ENCODE results near the gene FBXL16.
A peak's percentile ranks its signal among the peaks of the same experiment; 100 is the strongest.
"Not testable (repeated sequence)": the region's sequence is repeated elsewhere in the genome, so short reads cannot be mapped to it uniquely, and the experiment has no call there.

The FBXL16 gene

DNA sequence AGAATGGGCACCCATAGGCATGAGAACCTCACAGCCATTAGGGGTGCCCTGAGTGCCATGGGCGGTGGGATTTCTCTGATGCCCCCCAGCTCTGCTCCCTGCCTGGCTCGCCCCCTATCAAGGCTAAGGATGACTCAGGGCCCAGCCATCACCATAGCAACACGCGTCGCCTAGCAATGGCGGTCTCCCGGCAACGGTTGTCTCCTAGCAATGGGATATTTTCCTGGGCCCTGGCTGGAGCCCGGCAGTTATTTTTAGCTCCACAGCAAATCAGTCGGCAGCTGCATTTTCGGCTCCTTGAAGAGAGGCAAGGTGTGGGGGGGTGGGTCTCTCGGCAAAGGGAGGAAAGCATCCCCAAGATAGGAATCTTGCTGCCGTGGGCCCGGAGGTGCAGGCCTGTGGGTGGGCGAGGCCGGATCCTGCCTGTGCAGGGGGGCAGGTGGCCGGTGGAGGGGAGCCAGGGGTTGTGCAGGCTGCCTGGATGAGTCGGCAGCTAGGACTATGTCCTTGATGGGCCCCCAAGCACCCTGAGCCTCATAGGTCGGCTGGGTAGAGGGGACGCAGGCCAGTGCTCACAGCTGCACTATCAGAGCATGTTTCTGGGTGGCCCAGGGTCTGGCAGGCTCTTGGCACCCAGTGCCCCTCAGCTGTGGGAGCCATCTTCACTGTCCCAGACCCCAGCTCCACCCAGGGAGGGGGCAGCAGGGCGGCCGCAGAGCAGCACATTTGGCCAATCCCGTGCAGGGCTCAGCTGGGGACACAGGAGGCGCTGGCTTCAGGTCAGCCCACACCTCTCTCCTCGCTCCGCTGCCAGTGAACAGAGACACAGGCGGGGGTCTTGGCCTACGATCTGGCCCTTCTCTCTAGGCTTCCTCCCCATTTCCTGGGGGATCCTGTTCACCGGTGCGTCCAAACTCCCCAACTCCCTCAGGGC, 4.2 kb upstream of the FBXL16 start:
- peak; percentile 93 to 96 for DNase-seq

DNA sequence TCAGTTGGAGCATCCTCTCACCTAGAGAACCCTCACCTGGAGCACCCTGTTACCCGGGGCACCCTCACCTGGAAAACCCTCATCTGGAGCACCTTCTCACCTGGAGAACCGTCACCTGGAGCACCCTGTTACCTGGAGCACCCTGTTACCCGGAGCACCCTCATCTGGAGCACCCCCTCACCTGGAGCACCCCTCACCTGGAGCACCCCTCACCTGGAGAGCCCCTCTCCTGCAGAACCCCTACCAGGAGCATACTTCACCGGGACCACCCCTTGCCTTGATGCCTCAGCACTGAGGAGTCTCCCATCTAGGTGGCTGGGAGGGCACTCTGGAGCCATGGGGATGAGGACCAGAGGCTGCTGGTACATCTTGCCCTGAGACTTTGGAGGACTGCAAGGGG, 3.4 kb upstream of the FBXL16 start:
- DNase-seq = no peak

DNA sequence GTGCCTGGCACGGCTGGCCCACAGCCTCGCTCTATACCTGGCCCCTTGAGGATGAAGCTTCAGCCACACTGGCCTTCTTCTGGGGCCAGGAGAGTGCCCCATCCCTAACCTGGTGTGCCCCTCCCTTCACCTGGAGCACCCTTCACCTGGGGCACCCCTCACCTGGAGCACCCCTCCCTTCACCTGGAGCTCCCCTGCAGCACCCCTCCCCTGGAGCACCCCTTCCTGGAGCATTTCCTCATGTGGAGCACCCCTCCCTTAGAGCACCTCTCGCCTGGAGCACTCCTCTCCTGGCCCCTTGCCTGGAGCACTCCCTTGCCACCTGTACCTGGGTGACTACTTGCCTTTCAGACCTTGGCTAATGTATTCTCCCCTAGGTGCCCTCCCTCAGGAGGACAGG, 2.4 kb upstream of the FBXL16 start:
- no peak for DNase-seq

GRCh38 chr16:707062-707538, 1.5 kb upstream of the FBXL16 start:
- DNase-seq = no peak

DNA sequence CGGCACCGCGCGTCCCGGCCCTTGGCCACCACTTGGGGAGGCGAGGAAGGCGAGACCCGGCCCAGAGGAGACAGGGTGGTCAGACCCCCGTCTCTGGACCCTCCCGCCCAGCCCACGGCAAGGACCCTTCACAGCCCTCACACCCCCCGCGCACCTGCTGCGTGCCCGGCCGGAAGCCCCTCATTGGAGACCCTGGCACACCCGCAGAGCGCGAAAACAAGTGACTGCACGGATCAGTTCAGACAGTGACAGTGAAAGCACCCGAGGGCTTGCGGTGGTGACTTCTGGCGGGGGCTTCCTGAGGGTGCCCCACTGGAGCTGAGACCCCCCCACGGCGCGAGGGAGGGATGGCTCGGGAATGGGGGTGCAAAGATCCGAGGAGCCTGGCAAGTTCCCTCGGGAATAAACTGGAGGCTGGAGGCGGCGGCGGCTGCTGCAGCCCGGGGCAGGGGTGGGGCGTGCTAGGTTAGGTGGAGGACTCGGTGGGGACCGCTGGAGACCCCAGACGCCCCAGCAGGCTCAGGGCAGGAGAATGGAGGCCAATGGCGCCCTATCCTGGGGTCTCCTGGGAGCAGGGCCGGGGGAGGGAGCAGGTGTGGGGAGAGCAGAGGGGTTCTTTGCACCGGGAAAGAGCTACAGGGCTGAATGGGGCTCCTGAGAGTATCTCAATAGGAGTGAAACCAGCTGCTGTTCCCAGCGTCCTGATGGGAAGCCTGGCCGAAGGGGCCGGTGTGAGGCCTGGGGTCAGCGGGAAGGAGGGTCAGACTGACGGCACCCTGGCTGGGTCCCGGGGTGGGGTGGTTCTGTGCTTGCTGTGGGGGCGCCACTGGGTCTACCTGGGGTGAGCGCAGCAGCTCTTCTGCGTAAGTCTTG, 824 bp upstream of the FBXL16 start:
- DNase-seq = no peak

DNA sequence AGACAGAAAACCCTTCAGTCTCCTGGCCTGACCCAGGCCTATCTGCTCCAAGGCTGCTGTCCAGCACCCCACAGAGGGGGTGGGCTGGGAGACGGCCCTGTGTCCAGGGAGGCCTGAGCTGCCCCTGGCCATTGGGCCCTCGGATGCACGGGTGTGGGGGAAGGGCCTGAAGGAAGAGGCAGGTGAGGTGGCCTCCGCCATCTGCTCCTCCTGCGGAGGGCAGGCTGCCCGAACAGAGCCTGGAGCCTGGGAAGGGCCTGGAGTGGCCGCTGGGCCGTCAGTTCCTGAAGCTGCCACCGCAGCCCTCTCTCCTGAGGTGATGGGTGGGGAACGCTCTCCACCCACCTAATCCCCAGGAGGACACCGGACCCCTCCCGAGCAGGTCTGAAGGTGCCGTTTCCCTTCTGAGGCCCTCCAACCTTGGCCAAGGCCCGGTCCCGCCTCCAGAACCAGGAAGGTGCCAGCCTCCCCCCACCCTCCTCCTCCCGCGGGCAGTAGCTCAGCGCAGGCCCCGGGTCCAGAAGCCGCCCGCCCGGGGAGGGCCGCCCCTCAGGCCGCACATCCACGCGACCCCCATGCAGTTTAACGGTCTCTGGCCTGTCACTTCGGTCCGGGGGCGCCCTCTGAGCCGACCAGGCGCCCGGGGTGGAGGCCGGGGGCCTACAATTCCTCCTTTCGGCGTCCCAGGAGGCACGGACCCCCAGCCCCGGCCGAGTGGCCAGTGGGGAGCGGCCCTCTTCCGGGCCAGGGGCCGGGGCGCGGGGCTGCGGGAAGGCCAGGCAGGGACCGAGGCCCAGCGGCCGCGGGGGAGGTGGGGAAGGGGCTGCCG, 835 bp downstream of the FBXL16 start:
- DNase-seq = no peak

GRCh38 chr16:704047-704446, 1.6 kb downstream of the FBXL16 start:
- DNase-seq = no peak

DNA sequence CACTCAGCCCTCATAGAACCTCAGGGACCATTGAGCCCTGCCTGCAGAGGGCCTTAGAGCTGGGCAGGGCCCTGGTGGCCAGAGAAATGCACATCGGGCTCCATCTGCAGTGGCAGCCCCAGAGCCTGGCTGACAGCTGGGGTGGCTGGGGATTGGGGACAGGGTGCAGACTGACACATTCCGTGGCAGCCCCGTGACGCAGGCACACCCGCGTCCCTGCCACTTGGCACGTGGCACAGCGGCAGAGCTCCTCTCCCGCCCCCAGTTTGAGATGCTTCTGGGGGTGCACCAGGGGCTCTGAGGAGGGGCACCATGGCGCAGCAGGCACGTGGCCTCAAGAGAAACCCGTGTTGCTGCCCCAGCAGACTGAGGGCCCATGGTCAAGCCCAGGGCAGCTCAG, 2.2 kb downstream of the FBXL16 start:
- no peak for DNase-seq

- no peak for DNase-seq
Observed at GRCh38 chr16:702341-702740, 3.3 kb downstream of the FBXL16 start.

- no peak for DNase-seq
Observed at GRCh38 chr16:700684-701584, 4.7 kb downstream of the FBXL16 start.

- DNase-seq = no peak
Observed at GRCh38 chr16:698911-699671, 6.5 kb downstream of the FBXL16 start.

DNA sequence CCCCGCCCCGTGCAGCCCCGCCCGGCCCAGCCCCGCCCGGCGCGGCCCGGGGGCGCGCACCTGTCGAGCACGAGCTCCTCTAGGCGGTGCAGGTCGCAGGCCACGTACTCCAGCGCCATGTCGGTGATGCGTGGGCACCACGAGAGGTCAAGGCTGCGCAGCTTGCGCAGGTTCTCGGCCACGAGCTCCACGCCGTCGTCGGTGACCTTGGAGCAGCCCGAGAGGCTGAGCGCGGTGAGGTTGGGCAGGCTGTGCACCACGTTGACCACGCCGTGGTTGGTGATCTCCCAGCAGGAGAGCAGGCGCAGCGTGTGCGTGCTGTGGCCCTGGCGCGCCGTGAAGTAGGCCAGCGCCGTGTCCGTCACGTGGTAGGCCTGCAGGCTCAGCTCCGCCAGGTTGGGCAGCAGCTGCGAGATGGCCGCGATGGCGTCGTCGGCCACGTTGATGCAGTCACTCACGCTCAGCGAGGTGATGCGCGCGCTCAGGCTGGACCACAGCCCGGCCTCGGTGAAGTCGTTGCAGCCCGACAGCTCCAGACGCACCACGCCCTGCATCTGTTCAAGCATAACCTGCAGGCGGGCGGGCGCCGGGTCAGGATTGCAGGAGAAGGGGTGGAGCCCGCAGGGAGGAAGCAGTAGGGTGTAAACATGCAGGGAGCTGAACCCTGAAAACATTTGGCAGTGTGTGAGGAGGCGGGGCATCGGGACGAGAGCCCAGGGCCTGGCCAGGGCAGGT, 10.1 kb downstream of the FBXL16 start:
- peak; percentile 71 to 80 for DNase-seq

- no peak for DNase-seq
Observed at GRCh38 chr16:694863-695354, 10.7 kb downstream of the FBXL16 start.

DNA sequence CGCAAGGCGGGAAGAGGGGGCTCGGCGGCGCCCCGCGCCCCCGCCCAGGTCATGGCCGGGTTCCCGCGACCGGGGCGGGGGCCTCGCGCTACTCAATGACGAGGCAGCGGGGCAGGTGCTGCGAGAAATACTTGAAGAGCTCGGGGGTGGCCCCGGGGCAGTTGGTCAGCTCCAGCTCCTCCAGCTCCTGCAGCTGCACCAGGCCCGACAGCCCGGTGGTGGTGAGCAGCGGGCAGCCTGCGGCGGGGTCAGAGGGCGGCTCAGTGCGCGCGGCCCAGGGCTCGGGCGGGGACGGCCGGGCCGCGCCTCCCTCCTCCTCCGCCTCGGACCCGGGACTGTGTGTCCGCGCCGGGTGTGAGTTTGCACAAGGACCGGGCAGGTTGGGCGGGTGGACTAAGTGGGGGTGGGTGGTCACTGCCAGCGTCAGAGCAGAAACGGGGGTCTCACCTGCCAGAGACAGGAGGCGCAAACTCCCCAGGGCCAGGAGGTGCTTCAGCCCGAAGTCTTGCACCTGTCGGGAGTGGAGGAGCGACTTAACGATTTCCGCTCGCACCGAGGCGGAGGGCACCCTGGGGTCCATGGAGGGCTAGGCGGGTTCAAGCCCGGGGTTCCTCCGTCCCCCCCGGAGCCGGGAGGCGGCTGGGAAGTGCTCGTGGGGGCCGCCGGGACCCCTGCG, 11.3 kb downstream of the FBXL16 start:
- no peak for DNase-seq

DNA sequence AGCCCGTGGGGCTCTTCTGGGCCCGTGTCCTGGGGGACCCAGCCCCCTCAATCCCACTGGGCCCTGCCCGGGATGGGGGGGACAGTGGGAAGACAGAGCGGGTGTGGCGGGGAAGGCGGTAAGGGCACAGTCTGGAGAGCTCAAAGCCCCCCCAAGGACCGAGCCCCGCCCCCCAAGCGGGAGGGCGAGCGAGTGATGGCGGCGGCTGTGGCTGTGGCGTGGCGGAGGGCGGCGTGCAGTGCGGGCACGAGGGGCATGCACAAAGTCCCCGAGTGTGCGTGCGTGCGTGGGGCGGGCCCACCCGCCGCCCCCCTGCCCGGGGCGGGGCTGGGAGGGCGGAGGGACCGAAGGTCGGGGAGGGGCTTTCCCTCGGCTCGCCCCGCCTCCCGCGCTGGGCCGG, 11.8 kb downstream of the FBXL16 start:
- no peak for DNase-seq

GRCh38 chr16:693364-693763, 12.2 kb downstream of the FBXL16 start:
- no peak for DNase-seq

DNA sequence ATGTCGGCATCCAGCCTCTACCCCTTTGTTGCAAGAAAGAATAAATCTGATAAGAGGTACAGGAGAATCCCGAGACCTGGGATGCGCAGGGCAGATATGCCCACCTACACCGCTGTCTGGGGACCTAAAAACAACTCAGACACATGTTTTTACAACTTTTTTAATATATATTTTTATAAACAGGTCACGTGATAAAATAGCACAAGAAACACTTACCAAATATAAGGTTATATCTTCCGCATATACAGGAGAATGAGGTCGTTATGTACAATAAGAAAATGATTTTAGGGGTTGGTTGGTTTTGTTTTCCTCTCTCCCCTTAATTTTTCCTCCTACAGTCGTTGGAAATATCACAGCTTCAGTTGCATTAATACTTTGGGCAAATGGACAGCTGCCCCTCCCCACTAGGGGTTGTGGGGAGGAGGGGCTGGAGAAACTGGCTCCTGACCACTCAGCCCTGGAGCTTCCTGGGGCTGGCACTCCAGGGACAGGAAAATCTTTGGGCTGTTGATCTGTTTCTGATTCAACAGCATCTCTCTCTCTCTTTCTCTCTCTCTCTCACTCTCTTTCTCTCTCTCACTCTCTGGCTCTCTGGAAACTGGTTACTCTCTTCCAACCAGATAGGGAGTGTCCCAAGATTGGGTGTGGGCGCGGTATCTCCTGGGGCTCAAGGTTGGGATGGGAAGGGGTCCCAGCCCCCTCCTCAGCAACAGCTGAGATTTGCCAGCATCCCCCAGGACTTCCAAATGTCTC, 13.1 kb downstream of the FBXL16 start:
- DNase-seq = no peak

DNA sequence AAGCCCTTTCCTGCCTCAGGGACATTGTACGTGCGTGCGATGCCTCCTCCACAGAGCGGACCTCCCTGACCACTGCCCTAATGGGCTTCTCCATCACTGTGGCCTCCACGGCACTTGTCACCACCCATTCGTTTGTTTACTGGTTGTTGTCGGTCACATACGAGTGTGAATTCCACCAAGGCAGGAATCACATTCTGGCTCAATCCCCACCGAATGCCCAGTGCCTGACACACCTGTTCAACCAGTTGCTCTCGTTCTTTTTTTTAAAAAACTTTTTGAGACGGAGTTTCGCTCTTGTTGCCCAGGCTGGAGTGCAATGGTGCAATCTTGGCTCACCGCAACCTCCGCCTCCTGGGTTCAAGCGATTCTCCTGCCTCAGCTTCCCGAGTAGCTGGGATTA, 14.4 kb downstream of the FBXL16 start:
- DNase-seq = not testable (repeated sequence)
